SK-MEL-5 (cell line): ENCODE results near the gene RFK. TPM values are rescaled to one million over a fixed set of nuclear protein-coding genes. Genes with fewer than 3 reads are reported as not detected.

Source experiments
- DNase-seq: peaks from one replicate; pipeline ENCODE4 v3.0.0-alpha.2; 2016; ENCODE audit warnings: low read depth, low spot score
- in situ Hi-C: cut with HindIII; loops from 2 replicates; pipeline ENCODE4 v1.10.0; 2016; ENCODE audit warnings: low sequenced_read_pairs, high pct_unique_total_duplicates, low pct_unique_long_range_greater_than_20kb
- total RNA-seq: library from RNA; depleted of rRNA; stranded (reverse); fragments of >200 nt; shearing (Covaris generic); gene quantifications from 2 replicates; pipeline ENCODE4 v1.2.3, GENCODE V29; 2014; rRNA removed

The RFK gene
- total RNA-seq, 1 experiment from 2014 or later: 35.9 TPM

DNA sequence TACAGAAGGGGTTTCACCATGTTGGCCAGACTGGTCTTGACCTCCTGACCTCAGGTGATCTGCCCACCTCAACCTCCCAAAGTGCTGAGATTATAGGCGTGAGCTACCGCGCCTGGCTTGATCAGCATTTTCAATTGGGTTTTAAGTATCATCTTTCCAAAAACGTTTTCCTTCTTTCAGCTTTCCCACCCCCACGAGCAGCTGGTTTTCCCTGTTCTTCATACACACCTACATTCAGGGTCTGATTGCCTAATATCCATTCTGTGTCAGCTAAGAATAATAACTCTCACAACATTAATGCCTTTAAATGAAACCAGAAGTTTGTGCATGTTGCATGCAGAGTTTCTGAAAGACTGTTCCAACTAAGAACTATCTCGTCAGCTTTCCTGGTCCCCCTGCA lies 38.3 kb downstream of the RFK start:
- DNase-seq: no peak
- in situ Hi-C loops: no loop called here

DNA sequence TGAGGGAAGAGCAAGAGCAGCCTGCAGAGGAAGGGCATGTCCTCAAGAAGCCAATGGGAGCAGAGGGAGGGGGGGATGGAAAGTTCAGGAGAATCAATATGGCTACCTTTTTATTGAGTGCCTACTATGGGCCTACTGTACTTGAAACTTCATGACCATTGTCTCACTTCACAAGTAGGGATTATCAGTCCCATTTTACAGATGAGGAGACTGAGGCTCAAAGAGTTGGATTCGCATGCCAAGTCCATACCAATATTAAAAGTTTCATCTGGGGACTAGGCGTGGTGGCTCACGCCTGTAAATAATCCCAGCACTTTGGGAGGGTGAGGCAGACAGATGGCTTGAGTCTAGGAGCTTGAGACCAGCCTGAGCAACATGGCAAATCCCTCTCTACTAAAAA lies 40.0 kb downstream of the RFK start:
- DNase-seq: no peak
- in situ Hi-C loops: no loop called here

DNA sequence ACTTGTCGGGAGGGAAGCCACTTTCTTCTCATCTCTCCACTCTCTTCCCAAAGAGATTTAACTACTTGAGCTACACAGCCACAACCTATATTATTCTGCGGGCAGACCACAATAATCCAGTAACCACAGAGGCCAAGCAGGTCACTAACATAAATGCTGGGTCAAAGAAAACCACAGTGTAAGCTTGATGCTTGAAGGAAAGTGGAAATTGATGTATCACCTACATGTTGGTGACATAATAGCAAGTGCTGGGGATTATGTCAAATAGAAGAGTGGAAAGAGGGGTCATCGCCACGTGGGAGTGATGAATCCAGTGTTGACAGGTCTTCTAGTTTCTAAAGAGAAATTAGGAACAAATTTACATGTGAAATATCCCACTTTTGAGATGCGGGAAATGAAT lies 40.9 kb downstream of the RFK start:
- DNase-seq: no peak
- in situ Hi-C loops: no loop called here

DNA sequence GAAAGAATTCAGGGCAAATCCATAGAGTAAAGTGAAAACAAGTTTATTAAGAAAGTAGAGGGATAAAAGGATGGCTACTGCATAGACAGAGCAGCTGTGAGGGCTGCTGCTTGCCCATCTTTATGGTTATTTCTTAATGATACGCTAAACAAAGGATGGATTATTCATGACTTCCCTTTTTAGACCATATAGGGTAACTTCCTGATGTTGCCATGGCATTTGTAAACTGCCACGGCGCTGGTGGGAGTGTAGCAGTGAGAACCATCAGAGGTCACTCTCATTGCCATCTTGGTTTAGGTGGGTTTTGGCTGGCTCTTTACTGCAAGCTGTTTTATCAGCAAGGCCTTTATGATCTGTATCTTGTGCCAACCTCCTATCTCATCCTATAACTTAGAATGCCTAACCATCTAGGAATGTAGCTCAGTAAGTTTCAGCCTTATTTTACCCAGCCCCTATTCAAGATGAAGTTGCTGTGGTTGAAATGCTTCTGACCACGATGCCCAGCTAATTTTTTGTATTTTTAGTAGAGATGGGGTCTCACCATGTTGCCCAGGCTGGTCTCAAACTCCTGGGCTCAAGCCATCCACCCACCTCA lies 42.1 kb downstream of the RFK start:
- no peak for DNase-seq
- in situ Hi-C loops: no loop called here

DNA sequence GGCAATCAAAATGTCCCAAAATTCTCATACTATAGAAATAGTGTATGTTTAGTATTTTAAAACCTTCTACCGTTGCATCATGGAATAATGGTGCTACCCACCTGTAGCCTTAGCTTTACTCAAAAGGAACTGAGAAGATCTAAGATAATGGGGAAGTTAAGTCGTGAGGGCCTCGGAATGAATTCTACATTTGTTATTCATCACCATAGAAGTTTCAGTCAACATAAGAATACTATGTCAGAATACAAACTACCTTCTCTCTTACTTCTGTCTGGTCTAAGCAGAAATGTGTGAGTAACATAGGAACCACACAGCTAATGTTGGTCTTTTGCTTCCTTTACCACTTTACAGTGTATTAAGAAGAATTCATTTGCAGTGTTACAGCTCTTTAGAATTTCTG lies 43.2 kb downstream of the RFK start:
- in situ Hi-C loops: no loop called here
- DNase-seq: no peak

DNA sequence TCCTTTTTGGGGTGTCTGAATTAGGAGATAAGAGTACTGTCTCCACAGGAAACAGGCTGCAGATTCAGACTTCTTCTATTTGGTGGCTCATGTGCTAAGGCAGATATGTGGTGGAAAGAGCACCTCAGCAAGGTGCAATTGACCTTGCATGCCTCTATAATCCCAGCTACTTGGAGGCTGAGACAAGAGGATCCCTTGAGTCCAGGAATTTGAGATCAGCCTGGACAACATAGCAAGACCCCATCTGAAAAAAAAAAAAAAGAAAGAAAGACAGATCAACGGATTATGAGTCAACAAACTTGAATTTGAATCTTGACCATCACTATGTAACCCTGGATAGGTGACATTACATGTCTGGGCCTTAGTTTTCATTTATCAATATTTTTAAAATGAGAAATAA lies 44.4 kb downstream of the RFK start:
- DNase-seq: no peak
- in situ Hi-C loops: no loop called here

DNA sequence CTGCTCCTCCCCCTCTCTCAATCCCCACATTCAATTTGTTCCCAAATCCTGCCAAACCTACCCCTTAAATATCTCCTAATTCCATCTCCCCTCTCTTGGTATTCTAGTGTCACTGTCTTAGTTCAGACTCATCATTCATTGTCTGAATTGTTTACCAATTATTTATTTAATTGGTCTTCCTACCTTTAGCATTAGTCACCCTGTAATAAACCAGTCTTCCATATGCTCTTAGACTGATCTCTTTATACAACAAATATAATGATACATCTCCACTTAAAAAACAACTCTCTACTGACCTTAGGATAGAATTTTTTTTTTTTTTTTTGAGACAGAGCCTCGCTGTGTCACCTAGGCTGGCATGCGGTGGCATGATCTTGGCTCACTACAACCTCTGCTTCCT lies 51.4 kb downstream of the RFK start:
- no peak for DNase-seq
- in situ Hi-C loops: no loop called here

DNA sequence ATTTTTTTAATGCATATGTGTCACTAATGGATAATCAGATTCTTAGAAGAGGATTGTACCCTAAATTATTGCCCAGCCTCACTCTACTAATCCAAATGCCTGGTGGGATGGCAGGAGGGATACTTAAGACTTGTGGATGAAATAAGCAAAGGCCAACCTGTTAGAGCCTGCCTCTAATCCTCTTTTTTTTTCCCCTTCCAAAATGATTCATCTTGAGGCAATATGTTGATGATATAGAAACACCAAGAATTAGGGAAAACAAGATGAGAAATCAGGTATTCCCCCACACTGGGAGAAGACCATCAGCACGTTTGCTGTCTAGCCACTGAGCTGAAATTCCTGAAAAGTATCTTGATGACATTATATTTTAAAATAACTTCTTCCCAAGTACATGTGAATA lies 52.0 kb downstream of the RFK start:
- no peak for DNase-seq
- in situ Hi-C loops: no loop called here

DNA sequence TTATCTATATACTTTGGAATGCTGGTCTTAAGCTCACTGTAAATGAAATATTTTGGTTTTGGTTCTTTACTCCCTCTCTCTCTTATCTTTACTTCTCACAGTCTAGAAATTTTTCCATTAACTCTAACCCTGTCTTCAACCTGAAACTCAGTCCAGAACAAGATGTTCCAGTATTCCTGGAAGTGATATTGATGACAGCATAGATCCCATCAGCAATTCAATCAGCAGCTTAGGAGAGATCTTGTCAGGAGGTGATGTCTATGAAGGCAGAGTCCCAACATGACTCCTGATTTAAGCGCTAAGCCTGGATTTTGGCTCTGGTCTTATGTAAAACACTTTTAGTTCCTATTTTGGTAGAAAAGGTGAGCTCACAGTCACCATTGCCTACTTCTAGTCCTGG lies 52.6 kb downstream of the RFK start:
- in situ Hi-C loops: no loop called here
- DNase-seq: no peak

DNA sequence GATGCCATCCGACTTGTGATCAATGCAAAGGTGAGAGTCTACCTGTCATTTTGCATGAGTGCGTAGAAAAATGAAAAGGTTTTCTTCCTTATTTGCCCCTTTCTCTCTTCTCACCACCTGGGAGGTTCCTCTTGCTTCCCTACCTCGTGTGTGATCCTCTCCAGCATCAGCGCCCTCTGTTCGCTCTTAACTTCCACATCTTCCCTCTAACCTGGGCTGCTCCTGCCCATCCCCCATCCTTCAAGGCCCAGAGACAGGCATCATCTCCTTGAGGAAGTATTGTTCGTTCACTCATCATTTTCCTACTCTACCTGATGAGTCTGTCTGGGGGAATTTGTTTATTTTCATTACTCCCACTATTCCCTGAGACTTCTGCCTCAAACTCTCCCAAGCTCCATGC lies 55.8 kb downstream of the RFK start:
- in situ Hi-C loops: no loop called here
- no peak for DNase-seq

DNA sequence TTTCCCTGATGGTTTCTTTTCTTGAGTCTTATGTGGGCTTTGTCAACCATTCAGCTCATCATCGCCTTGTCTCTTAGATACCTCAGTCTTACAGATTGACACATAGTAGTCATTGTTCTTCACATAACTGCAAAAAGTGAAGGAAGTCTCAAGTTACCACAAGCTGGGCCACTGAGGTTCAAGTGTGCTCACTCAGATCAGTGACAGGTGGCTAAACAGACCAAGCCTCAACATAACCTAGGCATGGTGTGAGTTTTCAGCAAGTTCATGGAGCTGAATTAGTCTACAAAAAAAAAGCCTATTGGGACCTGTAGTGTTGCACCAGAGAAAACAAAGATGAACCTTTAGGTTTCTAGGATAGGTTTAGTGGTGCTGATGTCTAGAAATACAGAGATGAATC lies 58.2 kb downstream of the RFK start:
- in situ Hi-C loops: no loop called here
- no peak for DNase-seq

Other genes starting within 250 kb of the RFK start
- gene GCNT1, start 64.8 kb upstream of the RFK start, total RNA-seq: 0.24 TPM in 2 replicates